ENCODE data around the gene KLF15. TPM values are rescaled to one million over a fixed set of nuclear protein-coding genes. Genes with fewer than 3 reads are reported as not detected.

Gene KLF15
- total RNA-seq, 2 donors from 2014 or later = 0.44 to 1.0 TPM

DNA sequence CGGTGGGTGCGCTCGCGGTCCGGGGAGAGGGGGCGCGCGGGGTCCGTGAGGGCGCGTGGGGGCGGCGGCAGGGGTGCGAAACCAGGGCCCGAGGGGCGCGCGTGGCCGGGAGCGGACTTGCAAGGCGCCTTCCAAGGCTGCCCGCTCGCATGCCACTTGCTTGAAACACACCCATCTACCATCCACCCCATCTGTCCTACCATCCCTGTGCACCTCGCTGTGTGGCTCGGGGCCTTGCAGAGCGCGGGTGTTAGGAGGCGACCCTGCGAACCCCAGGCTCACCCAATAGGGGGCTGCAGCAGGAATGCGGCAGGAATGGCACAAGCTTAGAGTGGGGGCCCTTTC, 37.7 kb upstream of the KLF15 start:
- no peaks in the 10 kb centered on the region for H3K36me3 Mint-ChIP-seq (ENCODE audit: insufficient read depth in 2 of 2)
- no peak for DNase-seq
- no peaks in the 10 kb centered on the region for H3K4me1 Mint-ChIP-seq (ENCODE audit: low read depth)

DNA sequence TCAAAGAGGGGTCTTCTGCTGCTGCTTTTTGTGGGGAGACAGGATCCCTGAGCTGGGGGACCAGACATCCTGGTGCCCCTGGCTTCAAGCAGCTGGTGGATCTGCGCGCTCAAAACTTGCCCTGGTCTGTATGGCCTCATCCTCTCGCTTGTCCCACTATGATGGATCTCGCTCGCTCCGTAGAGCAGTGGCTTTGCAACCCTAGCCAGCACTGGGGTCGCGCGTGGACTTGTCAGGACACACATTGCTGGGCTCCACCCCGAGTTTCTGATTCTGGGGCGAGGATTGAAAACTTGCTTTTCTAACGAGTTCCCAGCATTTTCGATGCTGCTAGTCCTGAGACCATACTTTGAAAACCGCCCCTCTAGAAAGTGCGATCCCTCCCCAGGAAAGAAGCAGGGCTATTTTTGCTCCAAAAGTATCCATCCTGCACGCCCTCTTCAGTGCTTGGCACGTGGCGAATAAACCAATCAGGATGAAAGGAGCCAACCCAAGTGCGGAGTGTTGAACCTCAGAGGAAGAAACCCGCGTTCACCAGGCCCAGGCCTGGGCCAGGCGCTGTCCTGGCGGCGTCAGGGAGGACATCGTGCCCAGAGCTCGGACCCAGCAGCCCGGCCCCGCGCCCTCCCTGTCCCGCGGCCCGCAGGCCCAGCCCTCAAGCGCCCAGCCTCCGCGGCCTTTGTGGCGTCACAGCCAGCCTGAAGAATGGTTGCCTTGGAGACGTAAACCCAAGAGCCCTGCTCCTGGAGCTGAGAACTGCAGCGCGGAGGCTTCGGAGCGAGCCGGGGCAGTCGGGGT, 37.2 kb upstream of the KLF15 start, which contains the start of gene CFAP100:
CFAP100 (plus strand) TSS at position 731 of the 798 bp plus-strand sequence. CDS start 1,092 bp downstream, outside the sequence.
- no peak within 1 kb of the TSS for H3K4me3 Mint-ChIP-seq
- no peak for ATAC-seq (replicated peaks in 1 of 2)
- H3K27ac Mint-ChIP-seq = no peak within 1 kb of the TSS
- no peaks in the 10 kb centered on the region for H3K9me3 Mint-ChIP-seq
- no peak for DNase-seq
- H3K27me3 Mint-ChIP-seq (ENCODE audit: low read depth) = peaks cover 57% of the 10 kb centered on the region
- peaks cover 5% of the 10 kb centered on the region for H3K4me1 Mint-ChIP-seq (ENCODE audit: low read depth)
- H3K36me3 Mint-ChIP-seq (ENCODE audit: insufficient read depth in 2 of 2) = no peaks in the 10 kb centered on the region

More for the DNA sequence above, 37.7 kb upstream of the KLF15 start:
- peaks cover 51% of the 10 kb centered on the region for H3K27me3 Mint-ChIP-seq (ENCODE audit: low read depth)
- ATAC-seq (replicated peaks in 1 of 2) = no peak
- H3K27ac Mint-ChIP-seq = no peak overlapping the region
- H3K9me3 Mint-ChIP-seq = no peaks in the 10 kb centered on the region
- no peak overlapping the region for H3K4me3 Mint-ChIP-seq

DNA sequence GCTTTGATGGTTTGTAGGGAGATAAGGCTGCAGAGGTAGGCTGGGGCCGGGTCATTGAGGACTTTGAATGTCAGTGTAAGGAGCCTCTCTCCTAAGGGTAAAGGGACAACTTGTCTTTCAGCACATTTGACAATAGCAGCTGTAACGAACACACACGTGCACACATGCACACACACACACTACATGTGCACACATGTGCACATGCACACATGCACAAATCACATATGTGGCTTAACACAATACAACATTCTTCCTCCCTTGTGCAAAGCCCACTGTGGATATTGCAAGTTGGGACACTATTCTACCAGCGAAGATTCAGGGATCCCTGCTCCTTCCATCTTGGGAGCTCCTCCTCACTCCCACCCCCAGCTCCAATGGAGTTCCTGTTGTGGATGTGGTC, 36.4 kb upstream of the KLF15 start:
- Mint-ChIP-seq H3K4me3 (no peak overlapping the region), H3K4me1 (ENCODE audit: low read depth) (peaks cover 5% of the 10 kb centered on the region), H3K9me3 (no peaks in the 10 kb centered on the region), H3K36me3 (ENCODE audit: insufficient read depth in 2 of 2) (no peaks in the 10 kb centered on the region), H3K27me3 (ENCODE audit: low read depth) (peaks cover 61% of the 10 kb centered on the region), H3K27ac (no peak overlapping the region)
- DNase-seq (no peak), ATAC-seq (replicated peaks in 1 of 2) (no peak)

DNA sequence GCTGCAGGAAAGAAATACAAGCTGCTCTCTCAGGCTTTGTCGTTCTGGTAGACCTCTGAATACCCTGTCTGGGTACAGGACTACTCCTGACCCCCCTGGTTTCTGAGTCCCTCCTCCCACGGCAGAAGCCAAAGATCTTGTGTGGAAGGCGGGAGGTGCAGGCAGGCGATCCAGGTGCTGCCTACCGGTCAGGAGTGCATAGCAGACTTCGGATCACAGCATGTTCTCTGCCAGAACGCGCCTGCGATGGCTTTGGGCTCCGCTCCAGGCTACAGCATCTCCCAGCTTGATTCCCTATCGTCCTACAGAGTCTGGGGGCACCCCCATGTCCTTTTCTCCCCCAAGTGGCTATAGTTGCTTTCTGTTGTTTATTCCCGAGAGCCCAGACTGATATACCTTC, 35.0 kb upstream of the KLF15 start:
- H3K27ac Mint-ChIP-seq = no peak overlapping the region
- peaks cover 5% of the 10 kb centered on the region for H3K4me1 Mint-ChIP-seq (ENCODE audit: low read depth)
- peaks cover 71% of the 10 kb centered on the region for H3K27me3 Mint-ChIP-seq (ENCODE audit: low read depth)
- no peak overlapping the region for H3K4me3 Mint-ChIP-seq
- ATAC-seq (replicated peaks in 1 of 2) (no peak), DNase-seq (no peak)
- no peaks in the 10 kb centered on the region for H3K36me3 Mint-ChIP-seq (ENCODE audit: insufficient read depth in 2 of 2)
- H3K9me3 Mint-ChIP-seq = no peaks in the 10 kb centered on the region

DNA sequence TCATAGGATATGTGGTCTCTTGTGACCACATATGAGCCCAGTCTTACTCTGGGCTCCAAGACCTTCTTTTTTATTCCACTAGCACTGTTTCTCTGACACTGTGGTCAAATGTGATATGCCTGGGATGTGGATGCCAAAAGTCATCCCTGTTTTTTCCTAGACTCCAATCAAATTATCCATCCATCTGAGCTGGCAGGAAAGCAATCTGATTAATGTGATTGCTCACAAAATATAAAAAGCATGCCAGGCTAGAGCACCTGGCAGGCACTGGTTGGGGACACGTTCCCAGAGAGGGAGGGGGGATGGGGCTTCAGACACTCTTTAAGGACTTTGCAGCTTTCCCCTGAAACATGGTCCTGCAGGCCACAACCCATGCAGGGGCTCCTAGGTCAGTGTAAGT, 34.4 kb upstream of the KLF15 start:
- H3K36me3 Mint-ChIP-seq (ENCODE audit: insufficient read depth in 2 of 2) = no peaks in the 10 kb centered on the region
- peaks cover 5% of the 10 kb centered on the region for H3K4me1 Mint-ChIP-seq (ENCODE audit: low read depth)
- peaks cover 71% of the 10 kb centered on the region for H3K27me3 Mint-ChIP-seq (ENCODE audit: low read depth)
- no peak overlapping the region for H3K27ac Mint-ChIP-seq
- no peak overlapping the region for H3K4me3 Mint-ChIP-seq
- ATAC-seq (replicated peaks in 1 of 2) (no peak), DNase-seq (no peak)
- no peaks in the 10 kb centered on the region for H3K9me3 Mint-ChIP-seq

DNA sequence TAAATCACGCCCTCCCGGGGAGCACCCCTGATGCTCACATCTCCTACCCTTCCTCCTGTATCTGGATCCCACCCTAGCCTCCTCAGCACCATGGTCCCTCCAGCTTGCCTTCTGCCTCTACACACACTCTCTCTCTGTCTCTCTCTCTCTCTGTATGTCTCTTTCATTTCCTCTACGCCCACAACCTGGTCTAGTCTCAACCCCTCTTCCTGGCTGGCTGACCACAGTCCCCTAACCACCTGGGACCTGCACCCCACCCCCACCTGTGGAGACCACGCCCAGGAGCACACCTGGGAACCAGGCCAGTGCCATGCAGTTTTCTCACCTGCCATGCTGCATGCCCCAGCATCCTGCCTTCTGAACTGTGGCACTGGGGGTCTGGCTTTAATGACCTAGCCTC, 33.5 kb upstream of the KLF15 start:
- peaks cover 71% of the 10 kb centered on the region for H3K27me3 Mint-ChIP-seq (ENCODE audit: low read depth)
- H3K4me3 Mint-ChIP-seq = no peak overlapping the region
- H3K4me1 Mint-ChIP-seq (ENCODE audit: low read depth) = peaks cover 5% of the 10 kb centered on the region
- no peak overlapping the region for H3K27ac Mint-ChIP-seq
- ATAC-seq (replicated peaks in 1 of 2) = no peak
- no peak for DNase-seq
- H3K9me3 Mint-ChIP-seq = no peaks in the 10 kb centered on the region
- H3K36me3 Mint-ChIP-seq (ENCODE audit: insufficient read depth in 2 of 2) = no peaks in the 10 kb centered on the region

DNA sequence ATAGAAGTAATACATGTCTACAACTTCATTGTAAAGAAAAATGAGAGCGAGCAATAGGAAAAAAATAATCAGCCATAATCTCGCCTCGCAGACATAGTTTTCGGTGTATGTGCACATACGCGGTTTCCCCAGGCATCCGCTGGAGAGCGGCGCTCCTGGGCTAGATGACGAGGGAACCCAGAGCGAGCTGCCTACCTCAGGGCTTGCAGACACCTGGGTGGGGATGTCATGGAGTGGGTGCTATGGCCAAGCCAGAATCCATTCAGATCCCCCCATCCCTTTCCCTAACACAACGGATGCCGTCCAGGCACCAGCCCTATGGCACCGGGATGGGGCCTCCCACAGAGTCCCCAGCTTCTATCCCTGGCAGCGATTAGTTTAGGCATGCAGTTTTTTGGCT, 33.0 kb upstream of the KLF15 start:
- Mint-ChIP-seq H3K9me3 (no peaks in the 10 kb centered on the region), H3K27ac (no peak overlapping the region), H3K4me1 (ENCODE audit: low read depth) (peaks cover 5% of the 10 kb centered on the region), H3K4me3 (no peak overlapping the region), H3K36me3 (ENCODE audit: insufficient read depth in 2 of 2) (no peaks in the 10 kb centered on the region), H3K27me3 (ENCODE audit: low read depth) (peaks cover 70% of the 10 kb centered on the region)
- ATAC-seq (replicated peaks in 1 of 2) (no peak), DNase-seq (no peak)

DNA sequence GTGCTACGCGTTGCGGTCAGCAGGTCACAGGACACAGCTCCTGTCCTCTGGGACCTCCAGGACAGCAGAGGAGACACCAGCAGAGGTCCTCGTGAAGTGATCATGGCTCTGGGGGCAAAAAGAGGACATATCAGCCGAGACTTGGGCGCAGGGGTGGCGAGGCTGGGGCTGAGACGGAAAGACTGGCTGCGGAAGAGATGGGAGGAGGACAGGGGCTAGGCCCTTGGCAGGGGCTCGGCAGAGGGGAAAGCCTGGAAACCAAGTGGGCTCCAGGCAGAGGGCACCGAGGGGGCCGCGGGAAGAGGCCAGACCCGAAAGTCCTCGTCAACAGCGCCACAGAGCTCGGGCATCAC, 32.6 kb upstream of the KLF15 start:
- H3K36me3 Mint-ChIP-seq (ENCODE audit: insufficient read depth in 2 of 2) = no peaks in the 10 kb centered on the region
- H3K27ac Mint-ChIP-seq = no peak overlapping the region
- H3K4me3 Mint-ChIP-seq = peak overlapping the region; percentile 20 to 62
- H3K4me1 Mint-ChIP-seq (ENCODE audit: low read depth) = peaks cover 5% of the 10 kb centered on the region
- DNase-seq (no peak), ATAC-seq (replicated peaks in 1 of 2) (no peak)
- H3K9me3 Mint-ChIP-seq = no peaks in the 10 kb centered on the region
- peaks cover 72% of the 10 kb centered on the region for H3K27me3 Mint-ChIP-seq (ENCODE audit: low read depth)

DNA sequence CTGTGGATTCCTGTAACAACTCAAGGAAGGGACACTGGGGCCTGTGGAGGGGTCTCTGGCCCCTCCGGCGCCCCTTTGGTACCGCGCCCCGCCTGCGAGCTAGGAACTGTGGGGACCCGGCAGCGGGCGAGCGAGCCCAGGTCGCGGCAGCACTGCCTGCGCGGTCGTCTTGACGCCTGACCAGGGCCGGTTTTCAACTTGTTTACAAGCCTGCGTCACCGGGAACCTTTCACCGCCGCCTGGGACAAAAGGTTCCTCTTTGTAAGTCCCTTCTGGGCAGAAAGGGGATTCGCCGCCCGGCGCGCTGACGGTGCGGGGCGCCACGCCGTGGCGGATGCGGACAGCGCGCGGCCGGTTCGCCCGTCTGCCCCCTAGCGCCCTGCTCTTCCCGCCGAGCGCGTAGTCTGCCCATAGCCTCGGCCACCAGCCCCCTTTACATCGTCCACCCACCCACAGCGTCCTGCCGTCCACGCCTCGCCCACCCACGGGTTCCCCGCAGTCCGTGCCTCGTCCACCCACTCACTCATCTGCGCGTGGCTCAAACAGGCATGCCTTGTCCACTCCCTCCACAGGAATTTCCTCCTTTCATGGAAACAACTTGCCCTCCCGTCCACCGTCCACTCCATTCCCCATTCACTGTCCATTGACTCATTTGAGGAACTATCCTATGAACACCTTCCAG, 32.0 kb upstream of the KLF15 start:
- peaks cover 5% of the 10 kb centered on the region for H3K4me1 Mint-ChIP-seq (ENCODE audit: low read depth)
- H3K27ac Mint-ChIP-seq = no peak overlapping the region
- no peaks in the 10 kb centered on the region for H3K36me3 Mint-ChIP-seq (ENCODE audit: insufficient read depth in 2 of 2)
- peak overlapping the region; percentile 42 to 62 for H3K4me3 Mint-ChIP-seq
- DNase-seq = peak; percentile 63 to 64
- no peaks in the 10 kb centered on the region for H3K9me3 Mint-ChIP-seq
- peaks cover 73% of the 10 kb centered on the region for H3K27me3 Mint-ChIP-seq (ENCODE audit: low read depth)
- ATAC-seq (replicated peaks in 1 of 2) = peak; percentile 90 to 95

DNA sequence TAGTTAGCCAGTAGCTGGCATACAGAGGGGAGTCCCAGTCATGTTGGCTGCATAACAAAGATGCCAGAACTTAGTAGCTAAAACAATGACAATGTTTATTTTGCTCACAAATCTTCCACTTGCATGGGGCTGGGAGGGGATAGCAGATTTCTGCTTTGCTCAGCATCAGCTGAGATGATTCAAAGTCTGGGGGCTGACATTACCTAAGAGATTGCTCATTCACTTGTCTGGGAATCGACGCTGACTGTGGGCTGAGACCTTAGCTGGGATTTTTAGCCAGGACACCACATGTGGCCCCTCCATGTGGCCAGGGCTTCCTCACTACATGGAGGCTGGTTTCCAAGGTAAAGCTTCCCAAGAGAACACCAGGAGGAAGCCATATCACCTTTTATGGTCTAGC, 24.8 kb upstream of the KLF15 start:
- Mint-ChIP-seq H3K27me3 (ENCODE audit: low read depth) (peaks cover 38% of the 10 kb centered on the region), H3K27ac (no peak overlapping the region), H3K4me1 (ENCODE audit: low read depth) (no peaks in the 10 kb centered on the region), H3K36me3 (ENCODE audit: insufficient read depth in 2 of 2) (no peaks in the 10 kb centered on the region), H3K4me3 (no peak overlapping the region), H3K9me3 (peaks cover 2% of the 10 kb centered on the region in 2 donors)
- ATAC-seq (replicated peaks in 1 of 2) (no peak), DNase-seq (no peak)

DNA sequence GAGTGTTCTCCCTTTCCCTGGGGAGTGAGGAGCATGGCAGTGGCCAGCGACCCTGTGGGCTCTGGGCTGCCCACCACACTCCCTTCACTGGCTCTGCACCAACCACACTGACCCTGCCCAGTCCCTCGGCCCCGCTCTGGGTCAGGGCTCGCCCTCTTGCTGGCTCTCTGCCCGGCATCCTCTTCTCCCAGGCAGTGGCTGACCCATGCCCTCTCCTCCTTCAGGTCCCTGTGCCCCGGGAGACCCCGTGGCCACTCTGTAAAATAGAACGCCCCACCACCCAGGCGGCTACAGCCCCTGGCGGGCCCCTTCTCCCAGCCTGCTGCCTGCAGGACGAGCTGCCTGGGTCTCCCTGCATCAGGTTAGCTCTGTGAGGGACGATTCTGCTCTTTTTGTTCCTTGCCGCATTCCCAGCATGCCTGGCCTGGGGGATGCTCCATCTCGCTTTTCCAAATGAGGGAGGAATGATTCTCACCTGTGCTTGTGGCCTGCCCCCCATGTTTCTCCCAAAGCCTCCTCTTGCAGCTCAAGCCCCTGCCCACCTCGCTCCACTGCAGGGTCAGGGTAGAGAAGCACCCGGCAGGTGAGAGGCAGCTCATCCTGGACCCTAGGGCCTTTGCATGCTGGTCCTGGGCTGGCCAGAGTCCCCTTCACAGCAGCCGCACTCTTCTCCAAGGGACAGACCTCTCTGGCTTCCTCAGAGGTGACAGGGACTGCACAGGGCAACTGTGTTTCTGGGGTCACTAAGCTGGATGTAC, 23.0 kb upstream of the KLF15 start:
- DNase-seq (no peak), ATAC-seq (replicated peaks in 1 of 2) (no peak)
- Mint-ChIP-seq H3K4me3 (no peak overlapping the region), H3K36me3 (ENCODE audit: insufficient read depth in 2 of 2) (no peaks in the 10 kb centered on the region), H3K4me1 (ENCODE audit: low read depth) (no peaks in the 10 kb centered on the region), H3K27ac (no peak overlapping the region), H3K9me3 (peaks cover 2% of the 10 kb centered on the region in 2 donors), H3K27me3 (ENCODE audit: low read depth) (peaks cover 34% of the 10 kb centered on the region)

DNA sequence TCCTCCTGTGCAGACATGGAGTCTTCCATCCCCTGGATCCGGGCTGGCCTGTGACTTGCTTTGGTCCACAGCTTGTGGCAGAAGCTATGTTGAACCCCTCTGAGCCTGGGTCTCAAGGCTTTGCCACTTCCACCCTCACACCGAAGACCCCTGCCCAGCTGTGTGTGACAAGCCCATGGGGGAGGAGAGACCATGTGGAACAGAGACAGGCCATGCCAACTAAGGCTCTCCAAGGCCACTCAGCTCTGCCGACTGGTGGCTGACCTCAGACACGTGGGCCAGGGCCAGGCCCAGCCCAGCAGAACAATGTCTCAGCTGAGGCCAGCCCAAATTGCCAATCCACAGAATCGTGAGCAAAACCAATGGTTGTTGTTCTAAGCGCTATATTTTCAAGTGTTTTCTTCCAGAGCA, 21.1 kb upstream of the KLF15 start:
- no peak for ATAC-seq (replicated peaks in 1 of 2)
- H3K36me3 Mint-ChIP-seq (ENCODE audit: insufficient read depth in 2 of 2) = no peaks in the 10 kb centered on the region
- peaks cover 18% of the 10 kb centered on the region for H3K27me3 Mint-ChIP-seq (ENCODE audit: low read depth)
- H3K4me3 Mint-ChIP-seq = no peak overlapping the region
- peaks cover 0 to 2% of the 10 kb centered on the region in 2 donors for H3K9me3 Mint-ChIP-seq
- DNase-seq = no peak
- no peak overlapping the region for H3K27ac Mint-ChIP-seq
- no peaks in the 10 kb centered on the region for H3K4me1 Mint-ChIP-seq (ENCODE audit: low read depth)

DNA sequence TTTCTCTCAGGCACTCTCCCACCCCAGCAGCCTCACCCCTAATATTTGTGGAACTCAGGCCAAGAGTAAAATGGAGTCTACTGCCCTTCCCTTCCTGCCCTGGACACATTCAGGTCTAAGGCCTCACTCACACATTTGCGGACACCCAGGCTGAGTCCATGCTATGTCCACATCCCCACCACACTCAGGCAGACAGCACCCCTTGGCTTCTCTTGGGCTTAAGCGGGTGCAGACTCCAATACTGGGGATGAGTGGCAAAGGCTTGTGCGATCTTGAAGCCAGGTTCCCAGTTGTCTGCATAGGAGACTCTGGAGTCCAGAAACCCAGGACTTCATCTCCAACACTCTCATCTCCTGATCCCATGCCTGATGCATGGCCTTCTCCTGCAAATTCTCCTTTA, 20.0 kb upstream of the KLF15 start:
- H3K27me3 Mint-ChIP-seq (ENCODE audit: low read depth) = peaks cover 13% of the 10 kb centered on the region

More for the DNA sequence above, 20.0 kb upstream of the KLF15 start:
- ATAC-seq (replicated peaks in 1 of 2) (no peak), DNase-seq (no peak)
- no peaks in the 10 kb centered on the region for H3K36me3 Mint-ChIP-seq (ENCODE audit: insufficient read depth in 2 of 2)
- no peak overlapping the region for H3K27ac Mint-ChIP-seq
- H3K4me3 Mint-ChIP-seq = no peak overlapping the region
- H3K9me3 Mint-ChIP-seq = no peaks in the 10 kb centered on the region
- no peaks in the 10 kb centered on the region for H3K4me1 Mint-ChIP-seq (ENCODE audit: low read depth)
